GM20000 (cell line): ENCODE measurements around the gene ZNF117.
"Not testable (repeated sequence)": the region's sequence is repeated elsewhere in the genome, so short reads cannot be mapped to it uniquely, and the experiment has no call there.

ENCODE experiments used
- DNase-seq: peaks from one replicate; pipeline ENCODE4 v3.0.0; 2012; ENCODE audit warnings: low spot score
- CTCF ChIP-seq: IDR thresholded peaks from 2 replicates; pipeline ENCODE4 v1.5.1; 2012; ENCODE audit warnings: mild to moderate bottlenecking, control low read depth; ENCODE audit errors: extremely low read depth, missing control alignments

The ZNF117 gene

GRCh38 chr7:64951250-64951848 lies 39.5 kb downstream of the ZNF117 start:
- peak; percentile 34 for TF ChIP-seq CTCF
- DNase-seq, result peak; percentile 72

GRCh38 chr7:64950673-64951072 lies 40.2 kb downstream of the ZNF117 start:
- DNase-seq, result not testable (repeated sequence)

GRCh38 chr7:64948774-64949173 lies 42.1 kb downstream of the ZNF117 start:
- DNase-seq, result not testable (repeated sequence)

GRCh38 chr7:64947252-64948000 lies 43.4 kb downstream of the ZNF117 start:
- no peak for DNase-seq
- no peak for TF ChIP-seq CTCF

GRCh38 chr7:64946772-64947171 lies 44.1 kb downstream of the ZNF117 start:
- TF ChIP-seq CTCF, result no peak
- DNase-seq, result no peak

GRCh38 chr7:64945503-64946175 lies 45.2 kb downstream of the ZNF117 start:
- no peak for TF ChIP-seq CTCF
- no peak for DNase-seq

- DNase-seq, result not testable (repeated sequence)
Measured at GRCh38 chr7:64944667-64945502, 46.0 kb downstream of the ZNF117 start.

GRCh38 chr7:64940021-64940420 lies 50.8 kb downstream of the ZNF117 start:
- DNase-seq, result not testable (repeated sequence)

- TF ChIP-seq CTCF, result no peak
- DNase-seq, result no peak
Measured at GRCh38 chr7:64938540-64938939, 52.3 kb downstream of the ZNF117 start.
